ENCODE results near the gene TKT.
"Not testable (repeated sequence)": the region's sequence is repeated elsewhere in the genome, so short reads cannot be mapped to it uniquely, and the experiment has no call there.

GRCh38 chr3:53252947-53253322 is 2.9 kb downstream of the TKT start:
- not testable (repeated sequence) for TF ChIP-seq CTCF, POLR2A (IDR thresholded peaks at IDR 0.05)

Data from esophagus squamous epithelium (tissue), 4 donors.